Endothelial cell (in vitro differentiated cells): Measurements from ENCODE around the gene CEP131. TPM values are rescaled to one million over a fixed set of nuclear protein-coding genes. Genes with fewer than 3 reads are reported as not detected.
A peak's percentile ranks its signal among the peaks of the same experiment; 100 is the strongest.

Experiments
- DNase-seq: peaks from one replicate; pipeline ENCODE4 v3.0.0; 2021; ENCODE audit warnings: low spot score
- H3K27ac Mint-ChIP-seq: one replicate; pipeline ENCODE4 v1.8.0; 2021; ENCODE audit warnings: mixed read lengths, inconsistent platforms; ENCODE audit not compliant: unreplicated experiment
- H3K27me3 Mint-ChIP-seq: one replicate; pipeline ENCODE4 v1.8.0; 2021; ENCODE audit warnings: mild to moderate bottlenecking, moderate library complexity, mixed read lengths, inconsistent platforms; ENCODE audit not compliant: unreplicated experiment
- H3K36me3 Mint-ChIP-seq: one replicate; pipeline ENCODE4 v1.8.0; 2021; ENCODE audit warnings: mild to moderate bottlenecking, low read depth, mixed read lengths, inconsistent platforms; ENCODE audit not compliant: unreplicated experiment
- H3K4me1 Mint-ChIP-seq: one replicate; pipeline ENCODE4 v1.8.0; 2021; ENCODE audit warnings: mild to moderate bottlenecking, mixed read lengths, inconsistent platforms; ENCODE audit not compliant: unreplicated experiment
- H3K4me3 Mint-ChIP-seq: one replicate; pipeline ENCODE4 v1.8.0; 2021; ENCODE audit warnings: mild to moderate bottlenecking, mixed read lengths, inconsistent platforms; ENCODE audit not compliant: unreplicated experiment
- H3K9me3 Mint-ChIP-seq: one replicate; pipeline ENCODE4 v1.8.0; 2021; ENCODE audit warnings: mixed read lengths, inconsistent platforms; ENCODE audit not compliant: unreplicated experiment
- total RNA-seq: library from RNA; stranded (reverse); fragmentation: NEBNext Ultra II Directional; extraction: Animal tissue kit (Norgen Biotek cat#: 25700); gene quantifications from one replicate; pipeline ENCODE4 v1.2.1, GENCODE V29; 2021; ENCODE audit not compliant: unreplicated experiment
- TF ChIP-seq, protein P1 (sequence below): fragments of 200-600 bp; sonication (generic); IDR thresholded peaks from one replicate; pipeline ENCODE4 v1.5.0; 2021; ENCODE audit warnings: antibody characterized with exemption; ENCODE audit not compliant: unreplicated experiment

CEP131 gene
- total RNA-seq, 1 donor from 2014 or later = 21.1 TPM

DNA sequence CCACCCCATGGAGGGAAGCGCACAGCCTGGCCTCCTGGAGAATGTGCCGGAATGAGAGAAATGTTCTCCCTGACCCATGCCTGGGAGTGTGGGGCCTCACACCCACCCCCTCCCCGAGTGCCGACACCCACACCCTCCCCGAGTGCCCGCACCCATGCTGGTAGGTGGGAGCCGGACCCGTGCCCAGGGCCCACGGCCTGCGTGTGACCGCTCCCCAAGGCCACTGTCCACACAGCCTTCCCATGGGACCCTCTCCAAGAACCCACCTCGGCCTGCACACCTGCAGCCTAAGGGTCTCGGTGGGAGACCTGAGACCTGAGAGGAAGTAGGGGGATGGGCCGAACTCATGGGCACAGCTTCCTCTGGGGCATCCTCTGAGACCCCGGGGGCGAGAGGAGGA lies 60.8 kb downstream of the CEP131 start:
- no peak overlapping the region for H3K4me3 Mint-ChIP-seq
- peaks cover 4% of the 10 kb centered on the region for H3K4me1 Mint-ChIP-seq
- TF ChIP-seq, protein P1, sequence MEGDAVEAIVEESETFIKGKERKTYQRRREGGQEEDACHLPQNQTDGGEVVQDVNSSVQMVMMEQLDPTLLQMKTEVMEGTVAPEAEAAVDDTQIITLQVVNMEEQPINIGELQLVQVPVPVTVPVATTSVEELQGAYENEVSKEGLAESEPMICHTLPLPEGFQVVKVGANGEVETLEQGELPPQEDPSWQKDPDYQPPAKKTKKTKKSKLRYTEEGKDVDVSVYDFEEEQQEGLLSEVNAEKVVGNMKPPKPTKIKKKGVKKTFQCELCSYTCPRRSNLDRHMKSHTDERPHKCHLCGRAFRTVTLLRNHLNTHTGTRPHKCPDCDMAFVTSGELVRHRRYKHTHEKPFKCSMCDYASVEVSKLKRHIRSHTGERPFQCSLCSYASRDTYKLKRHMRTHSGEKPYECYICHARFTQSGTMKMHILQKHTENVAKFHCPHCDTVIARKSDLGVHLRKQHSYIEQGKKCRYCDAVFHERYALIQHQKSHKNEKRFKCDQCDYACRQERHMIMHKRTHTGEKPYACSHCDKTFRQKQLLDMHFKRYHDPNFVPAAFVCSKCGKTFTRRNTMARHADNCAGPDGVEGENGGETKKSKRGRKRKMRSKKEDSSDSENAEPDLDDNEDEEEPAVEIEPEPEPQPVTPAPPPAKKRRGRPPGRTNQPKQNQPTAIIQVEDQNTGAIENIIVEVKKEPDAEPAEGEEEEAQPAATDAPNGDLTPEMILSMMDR = no peak
- DNase-seq = no peak
- no peaks in the 10 kb centered on the region for H3K9me3 Mint-ChIP-seq
- H3K27me3 Mint-ChIP-seq = peaks cover 3% of the 10 kb centered on the region
- H3K27ac Mint-ChIP-seq = no peak overlapping the region
- no peaks in the 10 kb centered on the region for H3K36me3 Mint-ChIP-seq

DNA sequence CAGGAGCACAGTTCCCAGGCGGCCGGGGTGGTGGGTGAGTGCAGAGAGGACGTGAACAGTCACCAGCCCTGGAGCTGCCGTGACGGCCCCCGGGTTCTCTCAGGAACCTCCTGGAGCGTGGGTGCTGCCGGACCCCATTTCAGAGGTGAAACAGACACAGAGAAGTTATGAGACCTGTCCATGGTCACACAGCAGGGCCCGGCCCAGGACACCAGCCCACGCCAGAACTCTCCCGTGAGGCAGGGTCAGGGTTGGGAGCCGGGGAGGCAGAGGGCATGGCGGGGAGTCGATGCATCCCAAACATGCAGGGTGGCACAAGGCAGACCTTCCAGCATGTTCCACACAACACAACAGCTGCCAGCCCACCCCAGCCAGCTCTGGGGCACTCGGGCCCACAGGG lies 61.2 kb downstream of the CEP131 start:
- TF ChIP-seq, protein P1 = no peak
- DNase-seq = no peak
- H3K4me1 Mint-ChIP-seq = peaks cover 4% of the 10 kb centered on the region
- no peak overlapping the region for H3K27ac Mint-ChIP-seq
- no peaks in the 10 kb centered on the region for H3K36me3 Mint-ChIP-seq
- H3K9me3 Mint-ChIP-seq = no peaks in the 10 kb centered on the region
- H3K4me3 Mint-ChIP-seq = no peak overlapping the region
- peaks cover 3% of the 10 kb centered on the region for H3K27me3 Mint-ChIP-seq

DNA sequence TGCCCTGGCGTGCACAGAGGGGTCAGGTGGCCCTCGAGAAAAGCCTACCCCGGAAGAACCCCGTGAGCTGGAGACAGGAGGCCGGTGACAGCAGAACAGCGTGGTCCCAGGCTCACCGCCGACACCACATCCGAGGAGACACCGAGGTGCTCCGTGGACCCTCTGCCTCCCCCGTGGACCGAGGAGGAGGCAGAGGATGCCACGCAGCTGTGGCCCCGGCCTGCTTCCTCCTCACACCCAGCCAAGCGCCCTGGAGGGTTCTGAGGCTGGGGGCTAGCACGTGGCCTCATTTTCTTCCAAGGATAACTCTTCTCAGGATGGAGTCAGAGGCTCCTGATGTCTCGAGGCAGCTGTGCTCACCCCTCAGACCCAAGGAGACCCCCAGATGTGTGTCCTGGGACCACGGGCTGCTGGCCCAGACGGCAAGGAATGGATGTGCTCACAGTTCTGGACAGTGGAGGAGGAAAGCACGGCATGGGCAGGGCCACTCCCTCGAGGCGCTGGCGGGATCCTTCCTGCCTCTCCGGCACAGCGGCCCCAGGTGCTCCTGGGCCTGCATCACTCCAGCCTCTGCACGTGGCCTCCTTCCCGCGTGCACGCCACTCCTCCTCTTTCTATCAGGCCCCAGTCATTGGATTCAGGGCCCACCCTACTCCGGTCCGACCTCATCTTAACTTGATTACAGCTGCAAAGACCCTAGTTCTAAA lies 61.9 kb downstream of the CEP131 start:
- H3K4me1 Mint-ChIP-seq = peaks cover 4% of the 10 kb centered on the region
- peaks cover 3% of the 10 kb centered on the region for H3K27me3 Mint-ChIP-seq
- H3K27ac Mint-ChIP-seq = no peak overlapping the region
- no peak for DNase-seq
- no peaks in the 10 kb centered on the region for H3K36me3 Mint-ChIP-seq
- TF ChIP-seq, protein P1 = no peak
- H3K9me3 Mint-ChIP-seq = no peaks in the 10 kb centered on the region
- no peak overlapping the region for H3K4me3 Mint-ChIP-seq

DNA sequence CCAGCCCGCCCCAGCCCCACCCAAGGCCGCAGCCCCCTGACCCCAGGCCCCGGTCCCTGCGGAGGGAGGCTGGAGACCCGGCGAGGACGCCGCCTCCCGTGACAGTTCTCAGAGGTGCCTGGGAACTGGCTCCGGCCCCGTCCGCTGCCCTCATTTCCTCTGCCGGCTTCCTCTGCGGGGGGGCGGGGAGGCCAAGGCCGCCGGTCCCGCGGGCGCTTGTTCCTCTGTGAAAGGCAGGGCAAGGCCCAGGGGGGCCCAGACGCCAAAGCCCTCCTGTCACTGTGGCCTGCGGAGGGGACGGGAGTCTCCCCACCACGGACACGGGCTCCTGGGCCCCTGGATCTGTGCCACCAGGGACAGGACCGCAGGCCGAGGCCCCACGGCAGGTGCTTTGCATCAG lies 62.5 kb downstream of the CEP131 start:
- Mint-ChIP-seq H3K9me3 (no peaks in the 10 kb centered on the region), H3K27ac (no peak overlapping the region), H3K36me3 (no peaks in the 10 kb centered on the region), H3K27me3 (peaks cover 3% of the 10 kb centered on the region), H3K4me1 (peaks cover 4% of the 10 kb centered on the region), H3K4me3 (no peak overlapping the region)
- TF ChIP-seq, protein P1 = no peak
- peak; percentile 62 for DNase-seq

DNA sequence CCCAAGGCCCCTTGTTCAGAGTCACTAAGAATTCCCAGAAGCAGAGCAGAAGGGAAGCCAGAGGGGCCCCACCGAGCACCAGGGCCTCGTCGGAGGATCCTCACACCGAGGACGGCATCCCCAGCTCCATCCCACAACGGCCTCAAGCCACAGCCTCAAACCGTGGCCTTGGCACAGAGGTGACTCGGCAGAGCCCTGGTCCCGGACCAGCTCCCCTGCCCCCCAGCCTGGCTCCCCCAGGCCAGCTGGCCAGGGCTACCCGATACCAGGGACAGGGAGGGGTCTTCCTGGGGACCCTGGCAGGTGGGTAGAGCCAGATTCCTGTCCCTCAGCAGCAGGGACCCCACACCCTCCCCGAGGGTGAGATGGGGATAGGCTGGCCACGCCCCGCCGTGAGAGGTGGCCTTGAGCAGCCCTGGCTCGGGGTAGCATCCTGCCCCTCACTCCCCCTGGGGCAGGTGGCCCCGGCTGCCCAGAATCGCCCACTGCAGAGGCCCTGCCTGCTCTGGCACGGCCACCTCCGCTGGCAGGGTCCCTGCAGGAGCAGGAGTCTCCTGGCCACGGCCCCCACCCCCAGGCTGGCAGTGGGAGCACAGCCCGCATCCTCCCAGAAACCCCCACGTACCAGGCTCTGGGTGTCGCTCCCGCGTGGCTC lies 63.0 kb downstream of the CEP131 start:
- no peaks in the 10 kb centered on the region for H3K9me3 Mint-ChIP-seq
- peaks cover 4% of the 10 kb centered on the region for H3K4me1 Mint-ChIP-seq
- DNase-seq = no peak
- H3K36me3 Mint-ChIP-seq = no peaks in the 10 kb centered on the region
- no peak overlapping the region for H3K27ac Mint-ChIP-seq
- no peak overlapping the region for H3K4me3 Mint-ChIP-seq
- TF ChIP-seq, protein P1 = no peak
- H3K27me3 Mint-ChIP-seq = peaks cover 3% of the 10 kb centered on the region
